GM12872 (cell line): ENCODE data around the gene PRDX5.

Source experiments
- TF ChIP-seq, protein P1 (sequence below): IDR thresholded peaks from 3 replicates; pipeline ENCODE4 v1.5.1; 2011; ENCODE audit warnings: low read depth, mild to moderate bottlenecking, low read length, moderate library complexity; ENCODE audit not compliant: insufficient read depth

Gene PRDX5

DNA sequence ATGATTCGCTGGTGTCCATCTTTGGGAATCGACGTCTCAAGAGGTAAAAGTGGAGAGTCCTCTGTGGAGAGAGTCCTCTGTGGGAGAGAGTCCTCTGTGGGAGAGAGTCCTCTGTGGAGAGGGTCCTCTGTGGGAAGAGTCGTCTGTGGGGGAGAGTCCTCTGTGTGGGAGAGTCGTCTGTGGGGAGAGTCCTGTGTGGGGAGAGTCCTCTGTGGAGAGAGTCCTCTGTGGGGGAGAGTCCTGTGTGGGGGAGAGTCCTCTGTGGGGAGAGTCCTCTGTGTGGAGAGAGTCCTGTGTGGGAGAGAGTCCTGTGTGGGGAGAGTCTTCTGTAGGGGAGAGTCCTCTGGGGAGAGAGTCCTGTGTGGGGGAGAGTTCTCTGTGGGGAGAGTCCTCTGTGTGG is 3.1 kb downstream of the PRDX5 start:
- TF ChIP-seq, protein P1, sequence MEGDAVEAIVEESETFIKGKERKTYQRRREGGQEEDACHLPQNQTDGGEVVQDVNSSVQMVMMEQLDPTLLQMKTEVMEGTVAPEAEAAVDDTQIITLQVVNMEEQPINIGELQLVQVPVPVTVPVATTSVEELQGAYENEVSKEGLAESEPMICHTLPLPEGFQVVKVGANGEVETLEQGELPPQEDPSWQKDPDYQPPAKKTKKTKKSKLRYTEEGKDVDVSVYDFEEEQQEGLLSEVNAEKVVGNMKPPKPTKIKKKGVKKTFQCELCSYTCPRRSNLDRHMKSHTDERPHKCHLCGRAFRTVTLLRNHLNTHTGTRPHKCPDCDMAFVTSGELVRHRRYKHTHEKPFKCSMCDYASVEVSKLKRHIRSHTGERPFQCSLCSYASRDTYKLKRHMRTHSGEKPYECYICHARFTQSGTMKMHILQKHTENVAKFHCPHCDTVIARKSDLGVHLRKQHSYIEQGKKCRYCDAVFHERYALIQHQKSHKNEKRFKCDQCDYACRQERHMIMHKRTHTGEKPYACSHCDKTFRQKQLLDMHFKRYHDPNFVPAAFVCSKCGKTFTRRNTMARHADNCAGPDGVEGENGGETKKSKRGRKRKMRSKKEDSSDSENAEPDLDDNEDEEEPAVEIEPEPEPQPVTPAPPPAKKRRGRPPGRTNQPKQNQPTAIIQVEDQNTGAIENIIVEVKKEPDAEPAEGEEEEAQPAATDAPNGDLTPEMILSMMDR = no peak

DNA sequence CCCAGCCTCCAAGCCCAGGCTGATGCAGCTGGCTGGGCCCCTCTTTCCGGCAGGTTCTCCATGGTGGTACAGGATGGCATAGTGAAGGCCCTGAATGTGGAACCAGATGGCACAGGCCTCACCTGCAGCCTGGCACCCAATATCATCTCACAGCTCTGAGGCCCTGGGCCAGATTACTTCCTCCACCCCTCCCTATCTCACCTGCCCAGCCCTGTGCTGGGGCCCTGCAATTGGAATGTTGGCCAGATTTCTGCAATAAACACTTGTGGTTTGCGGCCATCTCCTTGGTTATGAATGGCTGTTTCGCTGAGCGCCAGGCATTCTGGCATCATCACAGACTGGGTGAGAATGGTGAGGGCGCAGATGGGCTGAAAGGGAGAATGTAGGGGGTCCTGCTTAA is 3.6 kb downstream of the PRDX5 start:
- TF ChIP-seq, protein P1 = no peak

DNA sequence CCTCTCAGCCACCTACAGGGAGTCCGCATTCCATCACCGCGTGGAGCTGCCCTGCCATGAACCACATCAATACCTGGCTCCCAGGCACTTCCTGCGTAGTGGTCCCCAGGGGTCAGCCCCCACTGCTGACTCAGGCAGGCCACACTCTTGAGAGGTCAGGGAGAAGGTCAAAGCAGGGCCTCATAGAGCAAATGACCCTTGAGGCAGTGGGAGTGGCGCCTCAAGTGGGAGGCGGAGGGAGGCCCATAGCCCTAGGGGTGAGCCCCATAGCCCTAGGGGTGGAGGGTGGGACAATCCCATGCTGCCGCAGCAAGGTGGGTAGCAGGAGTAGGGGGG is 5.0 kb downstream of the PRDX5 start:
- TF ChIP-seq, protein P1 = no peak

DNA sequence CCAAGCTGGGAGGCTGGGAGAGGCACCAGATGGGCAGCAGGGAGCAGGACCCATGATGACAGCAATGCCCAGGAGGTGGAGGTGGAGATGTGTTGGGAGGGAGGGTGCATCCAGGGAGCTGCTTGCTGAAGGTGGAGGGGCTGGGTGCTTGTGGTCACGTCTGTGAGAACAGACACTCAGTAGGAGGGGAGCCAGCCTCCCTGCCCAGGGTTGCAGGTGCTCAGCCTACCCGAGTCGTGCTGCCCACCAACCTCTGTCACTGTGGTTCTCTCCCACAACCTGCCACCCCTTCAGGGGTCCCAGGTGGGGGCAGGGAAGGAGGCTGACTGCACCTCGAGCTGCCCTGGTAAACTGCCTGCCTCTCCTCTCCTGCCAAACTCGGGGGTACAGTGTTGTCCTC is 5.5 kb downstream of the PRDX5 start:
- TF ChIP-seq, protein P1 = no peak

DNA sequence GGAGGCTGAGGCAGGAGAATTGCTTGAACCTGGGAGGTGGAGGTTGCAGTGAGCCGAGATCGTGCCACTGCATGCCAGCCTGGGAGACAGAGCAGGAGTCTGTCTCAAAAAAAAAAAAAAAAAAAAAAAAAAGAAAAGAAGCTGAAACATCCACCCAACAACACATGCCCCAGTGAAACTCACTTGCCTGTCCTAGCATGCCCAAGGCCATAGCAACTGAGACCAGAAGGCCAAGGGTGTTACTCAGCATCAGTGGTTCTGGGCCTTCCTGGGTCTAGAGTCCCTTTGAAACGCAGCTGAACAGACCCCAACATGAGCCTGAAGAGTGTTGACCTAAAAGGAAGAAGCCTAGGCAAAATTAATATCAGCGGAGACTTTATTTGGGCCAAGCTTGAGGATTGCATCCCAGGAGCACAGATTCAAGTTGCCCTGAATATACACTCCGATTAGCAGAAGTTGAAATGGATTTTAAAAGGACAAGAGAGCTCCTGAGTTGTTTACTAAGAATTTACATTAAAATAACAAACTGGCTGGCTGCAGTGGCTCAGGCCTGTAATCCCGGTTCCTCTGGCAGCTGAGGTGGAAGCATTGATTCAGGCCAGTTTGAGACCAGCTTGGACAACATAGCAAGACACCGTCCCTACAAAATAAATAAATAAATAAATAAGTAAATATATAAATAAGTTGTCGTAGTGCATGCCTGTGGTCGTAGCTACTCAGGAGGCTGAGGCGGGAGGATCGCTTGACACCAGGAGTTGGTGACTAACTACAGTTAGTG is 7.0 kb downstream of the PRDX5 start:
- TF ChIP-seq, protein P1 = no peak

DNA sequence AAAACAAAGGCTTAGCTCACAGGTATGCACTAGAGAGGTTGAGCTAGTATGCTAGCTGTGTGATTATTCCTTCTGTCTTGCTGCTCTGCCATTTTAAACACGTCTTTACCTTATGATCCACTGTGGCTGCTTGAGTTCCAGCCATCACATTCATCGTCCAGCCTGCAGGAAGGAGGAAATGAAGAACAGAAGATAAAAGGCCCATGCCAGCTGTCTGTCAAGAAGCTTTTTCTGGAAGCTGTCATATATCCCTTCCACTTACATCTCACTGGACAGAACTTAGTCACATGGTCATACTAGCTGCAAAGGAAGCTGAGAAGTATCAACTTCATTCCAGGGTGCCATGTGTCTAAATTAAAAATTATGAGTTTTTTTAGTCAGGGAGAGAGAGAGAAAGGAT is 9.5 kb downstream of the PRDX5 start:
- TF ChIP-seq, protein P1 = no peak

DNA sequence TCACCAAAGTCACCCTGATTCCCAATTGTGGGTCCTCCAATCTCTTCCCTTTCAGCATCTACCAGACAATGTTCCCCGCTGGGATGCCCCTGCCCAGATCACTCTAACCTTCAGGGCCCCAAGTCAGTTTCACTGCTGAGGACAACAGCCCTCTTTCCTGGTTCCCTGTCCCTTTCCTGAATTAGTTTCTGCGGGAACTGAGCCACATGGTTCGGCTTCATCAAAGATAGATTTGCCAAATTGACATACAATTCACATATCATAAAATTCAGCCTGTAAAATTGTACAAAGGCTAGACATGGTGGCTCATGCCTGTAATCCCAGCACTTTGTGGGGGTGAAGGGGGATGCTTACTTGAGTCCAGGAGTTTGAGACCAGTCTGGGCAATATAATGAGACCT is 10.1 kb downstream of the PRDX5 start:
- TF ChIP-seq, protein P1 = no peak
